Measurements from ENCODE around the gene C10orf71.

The C10orf71 gene

DNA sequence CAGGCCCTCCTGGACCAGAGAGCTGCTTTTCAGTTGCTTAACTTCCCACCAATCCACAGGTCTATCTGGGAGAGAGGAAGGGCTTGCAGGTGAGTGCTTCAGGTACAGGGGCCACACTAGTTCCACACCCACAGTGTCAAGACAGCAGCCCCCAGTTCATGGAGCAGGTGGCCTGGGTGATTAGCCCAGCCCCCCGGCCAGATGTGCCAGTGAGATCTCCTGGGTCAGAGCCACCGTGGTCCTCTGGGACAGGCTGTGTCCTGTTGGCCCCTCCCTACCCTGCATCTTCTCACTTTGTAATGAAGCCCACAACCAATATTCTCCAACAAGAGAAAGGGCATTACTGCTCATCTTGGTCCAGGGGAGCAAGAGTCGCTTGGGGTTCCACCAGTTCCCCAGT lies 66.3 kb downstream of the C10orf71 start:
- H3K36me3 ChIP-seq (replicated peaks; ENCODE audit: insufficient read depth, low read length), result no peaks in the 10 kb centered on the region
- DNase-seq, result no peak
- TF ChIP-seq EZH2phosphoT487 (IDR thresholded peaks at IDR 0.05; ENCODE audit: low read length) (no peak), EZH2 (optimal IDR thresholded peaks at IDR 0.05; ENCODE audit: low read depth, low read length) (no peak)
- TF ChIP-seq, protein P1, sequence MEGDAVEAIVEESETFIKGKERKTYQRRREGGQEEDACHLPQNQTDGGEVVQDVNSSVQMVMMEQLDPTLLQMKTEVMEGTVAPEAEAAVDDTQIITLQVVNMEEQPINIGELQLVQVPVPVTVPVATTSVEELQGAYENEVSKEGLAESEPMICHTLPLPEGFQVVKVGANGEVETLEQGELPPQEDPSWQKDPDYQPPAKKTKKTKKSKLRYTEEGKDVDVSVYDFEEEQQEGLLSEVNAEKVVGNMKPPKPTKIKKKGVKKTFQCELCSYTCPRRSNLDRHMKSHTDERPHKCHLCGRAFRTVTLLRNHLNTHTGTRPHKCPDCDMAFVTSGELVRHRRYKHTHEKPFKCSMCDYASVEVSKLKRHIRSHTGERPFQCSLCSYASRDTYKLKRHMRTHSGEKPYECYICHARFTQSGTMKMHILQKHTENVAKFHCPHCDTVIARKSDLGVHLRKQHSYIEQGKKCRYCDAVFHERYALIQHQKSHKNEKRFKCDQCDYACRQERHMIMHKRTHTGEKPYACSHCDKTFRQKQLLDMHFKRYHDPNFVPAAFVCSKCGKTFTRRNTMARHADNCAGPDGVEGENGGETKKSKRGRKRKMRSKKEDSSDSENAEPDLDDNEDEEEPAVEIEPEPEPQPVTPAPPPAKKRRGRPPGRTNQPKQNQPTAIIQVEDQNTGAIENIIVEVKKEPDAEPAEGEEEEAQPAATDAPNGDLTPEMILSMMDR (IDR thresholded peaks at IDR 0.05; ENCODE audit: low read length), result no peak

DNA sequence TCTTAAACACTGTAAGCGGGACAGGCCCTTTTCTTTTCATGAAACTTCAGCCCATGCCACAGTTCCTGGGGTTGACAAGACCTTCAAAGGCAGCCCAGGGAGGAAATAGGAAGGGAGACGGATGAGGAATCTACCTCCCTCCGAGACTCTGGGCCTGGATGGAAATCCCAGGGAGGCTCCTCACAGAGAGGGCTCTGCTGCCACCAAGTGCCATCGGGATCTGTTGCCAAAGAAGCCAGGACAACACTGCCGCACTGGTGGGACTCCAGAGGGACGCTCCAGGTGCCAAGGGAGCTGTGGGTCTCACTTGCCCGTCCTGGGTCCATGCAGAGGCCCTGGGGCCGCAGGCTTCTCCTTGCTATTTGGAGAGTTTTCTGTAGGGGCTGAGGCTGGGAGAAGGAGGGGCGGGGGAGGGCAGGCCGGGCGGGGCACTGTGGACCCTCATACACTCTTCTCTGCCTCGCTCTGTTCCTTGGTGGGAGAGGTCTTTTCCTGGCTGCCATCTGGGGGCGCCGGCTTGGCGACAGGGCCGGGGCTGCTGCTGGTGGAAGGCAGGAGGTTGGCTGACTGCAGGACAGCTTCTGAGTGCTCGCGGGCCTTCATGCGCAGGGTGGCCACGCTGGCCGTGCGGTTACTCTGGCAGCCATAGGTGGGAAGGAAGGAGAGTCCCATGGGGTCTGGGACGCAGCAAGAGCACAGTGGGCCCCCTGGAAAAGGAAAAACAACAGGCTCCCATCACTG lies 66.9 kb downstream of the C10orf71 start:
- no peak overlapping the region for H3K4me3 ChIP-seq (ENCODE audit: low read length)
- H3K9me3 ChIP-seq (replicated peaks; ENCODE audit: insufficient read depth, low read length), result no peaks in the 10 kb centered on the region
- no peak overlapping the region for H3K4me2 ChIP-seq (ENCODE audit: low read depth, low read length)
- TF ChIP-seq, protein P1 (IDR thresholded peaks at IDR 0.05; ENCODE audit: low read length), result no peak
- no peak for TF ChIP-seq EZH2phosphoT487 (IDR thresholded peaks at IDR 0.05; ENCODE audit: low read length)
- TF ChIP-seq EZH2 (optimal IDR thresholded peaks at IDR 0.05; ENCODE audit: low read depth, low read length), result no peak
- no peaks in the 10 kb centered on the region for H3K79me2 ChIP-seq (ENCODE audit: low read length)
- H2AFZ ChIP-seq (ENCODE audit: low read length), result no peak overlapping the region
- H3K27me3 ChIP-seq (replicated peaks; ENCODE audit: insufficient read depth, low read length), result no peaks in the 10 kb centered on the region
- H3F3A ChIP-seq (ENCODE audit: insufficient read depth, low read length), result no peaks in the 10 kb centered on the region
- no peak for DNase-seq
- no peaks in the 10 kb centered on the region for H3K9me2 ChIP-seq (replicated peaks; ENCODE audit: insufficient read depth, low read length)
- H3K9ac ChIP-seq (ENCODE audit: low read length), result no peak overlapping the region
- H4K20me1 ChIP-seq (ENCODE audit: insufficient read depth, low read length), result no peaks in the 10 kb centered on the region
- H3K36me3 ChIP-seq (replicated peaks; ENCODE audit: insufficient read depth, low read length), result no peaks in the 10 kb centered on the region
- H3K27ac ChIP-seq (ENCODE audit: low read length), result no peak overlapping the region
- H3K4me1 ChIP-seq (ENCODE audit: low read length), result no peaks in the 10 kb centered on the region

More for the DNA sequence above, 66.3 kb downstream of the C10orf71 start:
- no peak overlapping the region for H2AFZ ChIP-seq (ENCODE audit: low read length)
- no peaks in the 10 kb centered on the region for H3F3A ChIP-seq (ENCODE audit: insufficient read depth, low read length)
- no peaks in the 10 kb centered on the region for H4K20me1 ChIP-seq (ENCODE audit: insufficient read depth, low read length)
- H3K27ac ChIP-seq (ENCODE audit: low read length), result no peak overlapping the region
- H3K27me3 ChIP-seq (replicated peaks; ENCODE audit: insufficient read depth, low read length), result no peaks in the 10 kb centered on the region
- no peak overlapping the region for H3K4me2 ChIP-seq (ENCODE audit: low read depth, low read length)
- H3K9me3 ChIP-seq (replicated peaks; ENCODE audit: insufficient read depth, low read length), result no peaks in the 10 kb centered on the region
- no peaks in the 10 kb centered on the region for H3K79me2 ChIP-seq (ENCODE audit: low read length)
- H3K4me3 ChIP-seq (ENCODE audit: low read length), result no peak overlapping the region
- H3K4me1 ChIP-seq (ENCODE audit: low read length), result no peaks in the 10 kb centered on the region
- no peak overlapping the region for H3K9ac ChIP-seq (ENCODE audit: low read length)
- H3K9me2 ChIP-seq (replicated peaks; ENCODE audit: insufficient read depth, low read length), result no peaks in the 10 kb centered on the region

DNA sequence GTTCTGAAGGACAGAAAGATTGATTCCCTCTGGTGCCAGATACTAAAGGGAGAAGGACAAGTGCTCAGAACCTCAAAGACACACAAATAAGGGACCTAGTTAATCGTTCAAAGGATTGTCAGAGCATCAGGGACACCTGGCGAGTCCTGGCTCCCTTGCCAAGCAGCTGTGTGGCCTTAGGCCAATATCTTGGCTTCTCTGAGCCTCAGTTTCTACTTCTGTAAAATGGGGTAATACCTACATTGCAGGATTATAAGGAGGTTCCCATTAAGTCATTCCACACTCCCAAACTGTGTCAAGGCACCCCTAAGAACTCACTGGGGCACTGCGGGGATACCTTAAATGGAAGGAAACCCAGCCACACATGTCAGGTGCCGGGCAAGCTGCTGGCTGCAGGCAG lies 67.5 kb downstream of the C10orf71 start:
- Histone ChIP-seq H3K4me3 (ENCODE audit: low read length) (no peak overlapping the region), H3K4me2 (ENCODE audit: low read depth, low read length) (no peak overlapping the region), H4K20me1 (ENCODE audit: insufficient read depth, low read length) (no peaks in the 10 kb centered on the region), H3K9ac (ENCODE audit: low read length) (no peak overlapping the region), H3K9me3 (replicated peaks; ENCODE audit: insufficient read depth, low read length) (no peaks in the 10 kb centered on the region), H3K27ac (ENCODE audit: low read length) (no peak overlapping the region), H3K27me3 (replicated peaks; ENCODE audit: insufficient read depth, low read length) (no peaks in the 10 kb centered on the region), H3K9me2 (replicated peaks; ENCODE audit: insufficient read depth, low read length) (no peaks in the 10 kb centered on the region), H3K4me1 (ENCODE audit: low read length) (no peaks in the 10 kb centered on the region), H3K36me3 (replicated peaks; ENCODE audit: insufficient read depth, low read length) (no peaks in the 10 kb centered on the region), H3F3A (ENCODE audit: insufficient read depth, low read length) (no peaks in the 10 kb centered on the region), H2AFZ (ENCODE audit: low read length) (no peak overlapping the region), H3K79me2 (ENCODE audit: low read length) (no peaks in the 10 kb centered on the region)
- DNase-seq, result no peak
- TF ChIP-seq, protein P1 (IDR thresholded peaks at IDR 0.05; ENCODE audit: low read length), result no peak
- TF ChIP-seq EZH2 (optimal IDR thresholded peaks at IDR 0.05; ENCODE audit: low read depth, low read length) (no peak), EZH2phosphoT487 (IDR thresholded peaks at IDR 0.05; ENCODE audit: low read length) (no peak)
